HepG2 (cell line): ENCODE measurements around the gene NDUFAF3. TPM values are rescaled to one million over a fixed set of nuclear protein-coding genes. Genes with fewer than 3 reads are reported as not detected.

ENCODE experiments used
- CCAR2 ChIP-seq: fragments of 200-400 bp; formaldehyde crosslinking; optimal IDR thresholded peaks from 2 replicates; pipeline ENCODE3; 2018; ENCODE audit warnings: low read depth, mild to moderate bottlenecking, low read length, moderate library complexity
- HDAC6 ChIP-seq: fragments of 200-600 bp; sonication (generic); IDR thresholded peaks from 2 replicates; pipeline ENCODE4 v1.7.0; 2017; ENCODE audit warnings: mild to moderate bottlenecking, antibody characterized with exemption, low read length, low read depth
- HHEX ChIP-seq: IDR thresholded peaks from 2 replicates; pipeline ENCODE4 v1.6.1; 2016; ENCODE audit warnings: control low read depth
- IRX3 ChIP-seq: sonication (generic); formaldehyde crosslinking; IDR thresholded peaks from 2 replicates; pipeline ENCODE4 v1.8.1; 2023; ENCODE audit warnings: mild to moderate bottlenecking, low read depth, missing genetic modification reagents, borderline replicate concordance
- NCOA2 ChIP-seq: sonication (generic); formaldehyde crosslinking; IDR thresholded peaks from 2 replicates; pipeline ENCODE4 v1.8.0; 2022; ENCODE audit warnings: inconsistent platforms
- NFATC3 ChIP-seq: sonication (generic); formaldehyde crosslinking; IDR thresholded peaks from 2 replicates; pipeline ENCODE4 v1.5.1; 2020; ENCODE audit warnings: mild to moderate bottlenecking, missing genetic modification reagents
- NONO ChIP-seq, 2 experiments: fragments of 450-650 bp in 1 of 2; sonication (generic) in 1 of 2; formaldehyde crosslinking in 1 of 2; IDR thresholded peaks in 1 of 2; conservative IDR thresholded peaks in 1 of 2; 2 replicates each; pipeline versions ENCODE4 v1.6.1 to v1.8.0; 2017 to 2022; ENCODE audit warnings: mild to moderate bottlenecking in 1 of 2, missing genetic modification reagents in 1 of 2, moderate library complexity in 1 of 2
- RFXANK ChIP-seq: IDR thresholded peaks from 2 replicates; pipeline ENCODE4 v1.6.1; 2016
- SIN3B ChIP-seq: fragments of 150-350 bp; IDR thresholded peaks from 2 replicates; pipeline ENCODE4 v1.6.1; 2014; ENCODE audit warnings: low read length
- ZBTB7A ChIP-seq: sonication (generic); formaldehyde crosslinking; IDR thresholded peaks from 2 replicates; pipeline ENCODE4 v1.8.0; 2022; ENCODE audit warnings: mild to moderate bottlenecking, missing genetic modification reagents
- ZFP1 ChIP-seq: IDR thresholded peaks from 2 replicates; pipeline ENCODE4 v1.6.1; 2016
- ZNF292 ChIP-seq: sonication (generic); formaldehyde crosslinking; IDR thresholded peaks from 2 replicates; pipeline ENCODE4 v1.8.1; 2022; ENCODE audit warnings: mild to moderate bottlenecking, low read depth, missing genetic modification reagents, borderline replicate concordance
- ZNF441 ChIP-seq: sonication (generic); formaldehyde crosslinking; IDR thresholded peaks from 2 replicates; pipeline ENCODE4 v1.7.0; 2021; ENCODE audit warnings: missing genetic modification reagents, borderline replicate concordance
- ZNF550 ChIP-seq: sonication (generic); formaldehyde crosslinking; IDR thresholded peaks from 2 replicates; pipeline ENCODE4 v1.4.0; 2020; ENCODE audit warnings: mild to moderate bottlenecking, missing genetic modification reagents, borderline replicate concordance
- polyA plus RNA-seq, 8 experiments: library from polyadenylated mRNA; depleted of rRNA in 3 of 8; stranded (reverse) in 7 of 8; unstranded in 1 of 8; fragments of >200 nt; fragmentation: Illumina TruSeq in 4 of 8; extraction: Trizol in 4 of 8; gene quantifications; 2 replicates each; pipeline versions ENCODE4 v1.2.1 to v1.2.3, GENCODE V29; 2011 to 2016; ENCODE audit warnings: low read depth in 4 of 8, missing spikeins in 1 of 8, mixed read lengths in 1 of 8; ENCODE audit not compliant: insufficient read depth in 1 of 8
- total RNA-seq, 5 experiments: library from RNA; depleted of rRNA; stranded (reverse); fragments of >200 nt; fragmentation: Illumina TruSeq; extraction: Trizol; gene quantifications; 2 replicates each; pipeline ENCODE4 v1.2.3, GENCODE V29; 2016; ENCODE audit warnings: low read depth in 1 of 5
- TF ChIP-seq, protein P1 (sequence below): sonication (generic); formaldehyde crosslinking; conservative IDR thresholded peaks from 2 replicates; pipeline ENCODE4 v1.4.0; 2020; ENCODE audit warnings: missing genetic modification reagents
- TF ChIP-seq, protein P2 (sequence below): sonication (generic); formaldehyde crosslinking; IDR thresholded peaks from 2 replicates; pipeline ENCODE4 v1.8.1; 2023; ENCODE audit warnings: mild to moderate bottlenecking, moderate library complexity, missing genetic modification reagents
- TF ChIP-seq, protein P3 (sequence below): sonication (generic); formaldehyde crosslinking; IDR thresholded peaks from 2 replicates; pipeline ENCODE4 v1.4.0; 2020; ENCODE audit warnings: missing genetic modification reagents
- TF ChIP-seq, protein P4 (sequence below): sonication (generic); formaldehyde crosslinking; IDR thresholded peaks from 2 replicates; pipeline ENCODE4 v1.5.0; 2020; ENCODE audit warnings: mild to moderate bottlenecking, missing genetic modification reagents, borderline replicate concordance

The NDUFAF3 gene
- total and polyA plus RNA-seq, 2 of the 13 experiments (the other 11 are each of a cell fraction or from before 2014, with no cell fraction given) = 39.0 to 50.0 TPM

DNA sequence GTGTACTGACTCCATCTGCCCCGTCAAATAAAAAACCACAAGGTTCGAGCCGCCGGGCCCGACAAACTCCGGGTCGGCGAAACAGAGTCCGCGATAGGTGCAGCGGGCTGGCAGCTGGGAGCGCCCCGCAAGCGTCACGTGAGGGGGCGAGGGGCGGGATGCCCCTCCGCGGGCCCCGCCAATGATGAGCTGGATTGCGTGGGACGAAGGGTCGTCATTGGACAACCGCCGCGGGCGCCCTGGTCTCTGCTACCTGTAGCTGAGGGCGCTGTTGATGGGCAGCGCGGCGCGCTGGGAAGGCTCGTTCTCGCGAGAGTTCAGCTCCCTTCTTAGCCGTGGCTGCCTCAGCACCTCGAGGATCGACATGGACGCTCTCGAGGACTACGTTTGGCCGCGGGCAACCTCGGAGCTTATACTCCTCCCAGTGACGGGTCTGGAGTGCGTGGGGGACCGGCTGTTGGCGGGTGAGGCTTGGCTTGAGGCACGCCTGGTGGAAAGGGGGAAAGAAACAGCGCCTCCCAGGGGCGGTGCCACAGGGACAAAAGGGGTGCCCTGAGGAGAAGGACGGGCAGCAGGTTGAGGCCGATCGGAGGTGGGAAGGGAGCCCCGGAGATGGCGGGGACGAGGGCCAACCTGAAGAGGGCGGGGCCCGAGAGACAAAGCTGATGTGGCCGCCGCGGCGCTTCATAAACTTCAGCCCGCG, 14.7 kb upstream of the NDUFAF3 start, which contains the start of gene WDR6 (continued):
- TF ChIP-seq, protein P1, sequence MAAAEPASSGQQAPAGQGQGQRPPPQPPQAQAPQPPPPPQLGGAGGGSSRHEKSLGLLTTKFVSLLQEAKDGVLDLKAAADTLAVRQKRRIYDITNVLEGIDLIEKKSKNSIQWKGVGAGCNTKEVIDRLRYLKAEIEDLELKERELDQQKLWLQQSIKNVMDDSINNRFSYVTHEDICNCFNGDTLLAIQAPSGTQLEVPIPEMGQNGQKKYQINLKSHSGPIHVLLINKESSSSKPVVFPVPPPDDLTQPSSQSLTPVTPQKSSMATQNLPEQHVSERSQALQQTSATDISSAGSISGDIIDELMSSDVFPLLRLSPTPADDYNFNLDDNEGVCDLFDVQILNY (CRISPR knock-in tag) = peak; percentile 41; the same call in 1 of the 2 replicates
- TF ChIP-seq SIN3B (peak; percentile 40; the same call in 1 of the 2 replicates), NFATC3 (CRISPR knock-in tag) (0 out of 2 replicates have a peak, but pooled peaks have one; percentile 8), NCOA2 (CRISPR knock-in tag) (no peak), ZNF441 (CRISPR knock-in tag) (peak; percentile 43; the same call in 1 of the 2 replicates), RFXANK (CRISPR knock-in tag) (no peak), ZFP1 (CRISPR knock-in tag) (no peak), CCAR2 (no peak), HHEX (no peak), HDAC6 (no peak), ZNF292 (CRISPR knock-in tag) (no peak), ZBTB7A (peak; percentile 6; the same call in 1 of the 2 replicates), NONO (IDR thresholded peaks at IDR 0.05) (no peak), NONO (CRISPR knock-in tag; conservative IDR thresholded peaks at IDR 0.05) (peak; percentile 84), IRX3 (CRISPR knock-in tag) (0 out of 2 replicates have a peak, but pooled peaks have one; percentile 53), ZNF550 (CRISPR knock-in tag) (no peak)
- TF ChIP-seq, protein P2, sequence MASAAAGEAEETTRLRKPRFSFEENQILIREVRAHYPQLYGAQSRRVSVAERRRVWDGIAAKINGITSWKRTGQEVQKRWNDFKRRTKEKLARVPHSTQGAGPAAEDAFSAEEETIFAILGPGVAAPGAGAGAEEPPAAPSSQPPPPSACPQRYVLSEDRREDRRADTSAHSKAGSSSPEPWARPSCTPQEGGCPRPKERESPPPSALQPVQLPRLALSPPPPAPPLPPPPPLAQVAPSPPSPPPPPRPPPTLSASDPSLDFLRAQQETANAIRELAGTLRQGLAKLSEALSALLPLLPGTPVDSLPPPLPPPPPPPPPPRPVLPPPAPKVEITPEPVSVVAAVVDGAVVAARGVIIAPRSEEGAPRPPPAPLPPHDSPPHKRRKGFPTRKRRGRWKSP (CRISPR knock-in tag) = 0 out of 2 replicates have a peak, but pooled peaks have one; percentile 67
- TF ChIP-seq, protein P3, sequence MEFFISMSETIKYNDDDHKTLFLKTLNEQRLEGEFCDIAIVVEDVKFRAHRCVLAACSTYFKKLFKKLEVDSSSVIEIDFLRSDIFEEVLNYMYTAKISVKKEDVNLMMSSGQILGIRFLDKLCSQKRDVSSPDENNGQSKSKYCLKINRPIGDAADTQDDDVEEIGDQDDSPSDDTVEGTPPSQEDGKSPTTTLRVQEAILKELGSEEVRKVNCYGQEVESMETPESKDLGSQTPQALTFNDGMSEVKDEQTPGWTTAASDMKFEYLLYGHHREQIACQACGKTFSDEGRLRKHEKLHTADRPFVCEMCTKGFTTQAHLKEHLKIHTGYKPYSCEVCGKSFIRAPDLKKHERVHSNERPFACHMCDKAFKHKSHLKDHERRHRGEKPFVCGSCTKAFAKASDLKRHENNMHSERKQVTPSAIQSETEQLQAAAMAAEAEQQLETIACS (CRISPR knock-in tag) = no peak
- TF ChIP-seq, protein P4, sequence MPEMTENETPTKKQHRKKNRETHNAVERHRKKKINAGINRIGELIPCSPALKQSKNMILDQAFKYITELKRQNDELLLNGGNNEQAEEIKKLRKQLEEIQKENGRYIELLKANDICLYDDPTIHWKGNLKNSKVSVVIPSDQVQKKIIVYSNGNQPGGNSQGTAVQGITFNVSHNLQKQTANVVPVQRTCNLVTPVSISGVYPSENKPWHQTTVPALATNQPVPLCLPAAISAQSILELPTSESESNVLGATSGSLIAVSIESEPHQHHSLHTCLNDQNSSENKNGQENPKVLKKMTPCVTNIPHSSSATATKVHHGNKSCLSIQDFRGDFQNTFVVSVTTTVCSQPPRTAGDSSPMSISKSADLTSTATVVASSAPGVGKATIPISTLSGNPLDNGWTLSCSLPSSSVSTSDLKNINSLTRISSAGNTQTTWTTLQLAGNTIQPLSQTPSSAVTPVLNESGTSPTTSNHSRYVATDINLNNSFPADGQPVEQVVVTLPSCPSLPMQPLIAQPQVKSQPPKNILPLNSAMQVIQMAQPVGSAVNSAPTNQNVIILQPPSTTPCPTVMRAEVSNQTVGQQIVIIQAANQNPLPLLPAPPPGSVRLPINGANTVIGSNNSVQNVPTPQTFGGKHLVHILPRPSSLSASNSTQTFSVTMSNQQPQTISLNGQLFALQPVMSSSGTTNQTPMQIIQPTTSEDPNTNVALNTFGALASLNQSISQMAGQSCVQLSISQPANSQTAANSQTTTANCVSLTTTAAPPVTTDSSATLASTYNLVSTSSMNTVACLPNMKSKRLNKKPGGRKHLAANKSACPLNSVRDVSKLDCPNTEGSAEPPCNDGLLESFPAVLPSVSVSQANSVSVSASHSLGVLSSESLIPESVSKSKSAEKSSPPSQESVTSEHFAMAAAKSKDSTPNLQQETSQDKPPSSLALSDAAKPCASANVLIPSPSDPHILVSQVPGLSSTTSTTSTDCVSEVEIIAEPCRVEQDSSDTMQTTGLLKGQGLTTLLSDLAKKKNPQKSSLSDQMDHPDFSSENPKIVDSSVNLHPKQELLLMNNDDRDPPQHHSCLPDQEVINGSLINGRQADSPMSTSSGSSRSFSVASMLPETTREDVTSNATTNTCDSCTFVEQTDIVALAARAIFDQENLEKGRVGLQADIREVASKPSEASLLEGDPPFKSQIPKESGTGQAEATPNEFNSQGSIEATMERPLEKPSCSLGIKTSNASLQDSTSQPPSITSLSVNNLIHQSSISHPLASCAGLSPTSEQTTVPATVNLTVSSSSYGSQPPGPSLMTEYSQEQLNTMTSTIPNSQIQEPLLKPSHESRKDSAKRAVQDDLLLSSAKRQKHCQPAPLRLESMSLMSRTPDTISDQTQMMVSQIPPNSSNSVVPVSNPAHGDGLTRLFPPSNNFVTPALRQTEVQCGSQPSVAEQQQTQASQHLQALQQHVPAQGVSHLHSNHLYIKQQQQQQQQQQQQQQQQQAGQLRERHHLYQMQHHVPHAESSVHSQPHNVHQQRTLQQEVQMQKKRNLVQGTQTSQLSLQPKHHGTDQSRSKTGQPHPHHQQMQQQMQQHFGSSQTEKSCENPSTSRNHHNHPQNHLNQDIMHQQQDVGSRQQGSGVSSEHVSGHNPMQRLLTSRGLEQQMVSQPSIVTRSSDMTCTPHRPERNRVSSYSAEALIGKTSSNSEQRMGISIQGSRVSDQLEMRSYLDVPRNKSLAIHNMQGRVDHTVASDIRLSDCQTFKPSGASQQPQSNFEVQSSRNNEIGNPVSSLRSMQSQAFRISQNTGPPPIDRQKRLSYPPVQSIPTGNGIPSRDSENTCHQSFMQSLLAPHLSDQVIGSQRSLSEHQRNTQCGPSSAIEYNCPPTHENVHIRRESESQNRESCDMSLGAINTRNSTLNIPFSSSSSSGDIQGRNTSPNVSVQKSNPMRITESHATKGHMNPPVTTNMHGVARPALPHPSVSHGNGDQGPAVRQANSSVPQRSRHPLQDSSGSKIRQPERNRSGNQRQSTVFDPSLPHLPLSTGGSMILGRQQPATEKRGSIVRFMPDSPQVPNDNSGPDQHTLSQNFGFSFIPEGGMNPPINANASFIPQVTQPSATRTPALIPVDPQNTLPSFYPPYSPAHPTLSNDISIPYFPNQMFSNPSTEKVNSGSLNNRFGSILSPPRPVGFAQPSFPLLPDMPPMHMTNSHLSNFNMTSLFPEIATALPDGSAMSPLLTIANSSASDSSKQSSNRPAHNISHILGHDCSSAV (CRISPR knock-in tag) = no peak
